ENCODE measurements around the gene SAMD11.
"Not testable (repeated sequence)": the region's sequence is repeated elsewhere in the genome, so short reads cannot be mapped to it uniquely, and the experiment has no call there.

Gene SAMD11

GRCh38 chr1:965526-966134 is 41.9 kb downstream of the SAMD11 start:
- no peak for DNase-seq (ENCODE audit: low read depth)

- DNase-seq (ENCODE audit: low read depth) = no peak
These were observed 42.5 kb downstream of the SAMD11 start, which contains the start of gene PLEKHN1 for GRCh38 chr1:966135-966703. TSS of gene PLEKHN1 (plus strand) at chr1:966482. CDS start at chr1:966532, 50 bp downstream.

GRCh38 chr1:966704-967300 is 43.1 kb downstream of the SAMD11 start:
- DNase-seq (ENCODE audit: low read depth) = peak; percentile 41

- DNase-seq (ENCODE audit: low read depth) = no peak
These were observed 44.0 kb downstream of the SAMD11 start for GRCh38 chr1:967466-968343.

GRCh38 chr1:969260-969855 is 45.6 kb downstream of the SAMD11 start:
- no peak for DNase-seq (ENCODE audit: low read depth)

- DNase-seq (ENCODE audit: low read depth) = no peak
These were observed 46.7 kb downstream of the SAMD11 start for GRCh38 chr1:970242-970972.

- no peak for DNase-seq (ENCODE audit: low read depth)
These were observed 47.4 kb downstream of the SAMD11 start for GRCh38 chr1:970973-971730.

GRCh38 chr1:971751-972506 is 48.2 kb downstream of the SAMD11 start:
- no peak for DNase-seq (ENCODE audit: low read depth)

- no peak for DNase-seq (ENCODE audit: low read depth)
These were observed 49.2 kb downstream of the SAMD11 start for GRCh38 chr1:972726-973458.

GRCh38 chr1:973459-974292 is 50.0 kb downstream of the SAMD11 start:
- DNase-seq (ENCODE audit: low read depth) = no peak

GRCh38 chr1:974293-974640 is 50.5 kb downstream of the SAMD11 start:
- no peak for DNase-seq (ENCODE audit: low read depth)

- DNase-seq (ENCODE audit: low read depth) = no peak
These were observed 51.1 kb downstream of the SAMD11 start for GRCh38 chr1:974687-975328.

GRCh38 chr1:975365-975764 is 51.6 kb downstream of the SAMD11 start:
- no peak for DNase-seq (ENCODE audit: low read depth)

- DNase-seq (ENCODE audit: low read depth) = no peak
These were observed 52.4 kb downstream of the SAMD11 start for GRCh38 chr1:975896-976683.

- DNase-seq (ENCODE audit: low read depth) = not testable (repeated sequence)
These were observed 53.1 kb downstream of the SAMD11 start for GRCh38 chr1:976791-977190.

GRCh38 chr1:978069-978834 is 54.5 kb downstream of the SAMD11 start:
- DNase-seq (ENCODE audit: low read depth) = no peak
